Mucosa of stomach (tissue), 1 donor: Measurements from ENCODE around the gene MBNL2.

Experiments
- H3K27me3 ChIP-seq: one replicate; pipeline ENCODE4 v1.7.0; 2013; ENCODE audit warnings: mild to moderate bottlenecking, low read length; ENCODE audit not compliant: control insufficient read depth, insufficient read depth
- H3K36me3 ChIP-seq: one replicate; pipeline ENCODE4 v1.7.0; 2013; ENCODE audit warnings: low read length; ENCODE audit not compliant: control insufficient read depth, insufficient read depth
- H3K4me1 ChIP-seq: one replicate; pipeline ENCODE4 v1.7.0; 2013; ENCODE audit warnings: mild to moderate bottlenecking, low read length; ENCODE audit not compliant: control insufficient read depth, insufficient read depth
- H3K4me3 ChIP-seq: one replicate; pipeline ENCODE4 v1.7.0; 2013; ENCODE audit warnings: low read length
- H3K9ac ChIP-seq: one replicate; pipeline ENCODE4 v1.7.0; 2013; ENCODE audit warnings: mild to moderate bottlenecking, low read length, moderate library complexity
- H3K9me3 ChIP-seq: one replicate; pipeline ENCODE4 v1.7.0; 2013; ENCODE audit warnings: mild to moderate bottlenecking, low read length, moderate library complexity; ENCODE audit not compliant: control insufficient read depth
- donor health status: Pancreatic carcinoma.

Gene MBNL2, protein sequence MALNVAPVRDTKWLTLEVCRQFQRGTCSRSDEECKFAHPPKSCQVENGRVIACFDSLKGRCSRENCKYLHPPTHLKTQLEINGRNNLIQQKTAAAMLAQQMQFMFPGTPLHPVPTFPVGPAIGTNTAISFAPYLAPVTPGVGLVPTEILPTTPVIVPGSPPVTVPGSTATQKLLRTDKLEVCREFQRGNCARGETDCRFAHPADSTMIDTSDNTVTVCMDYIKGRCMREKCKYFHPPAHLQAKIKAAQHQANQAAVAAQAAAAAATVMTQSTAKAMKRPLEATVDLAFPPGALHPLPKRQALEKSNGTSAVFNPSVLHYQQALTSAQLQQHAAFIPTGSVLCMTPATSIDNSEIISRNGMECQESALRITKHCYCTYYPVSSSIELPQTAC

DNA sequence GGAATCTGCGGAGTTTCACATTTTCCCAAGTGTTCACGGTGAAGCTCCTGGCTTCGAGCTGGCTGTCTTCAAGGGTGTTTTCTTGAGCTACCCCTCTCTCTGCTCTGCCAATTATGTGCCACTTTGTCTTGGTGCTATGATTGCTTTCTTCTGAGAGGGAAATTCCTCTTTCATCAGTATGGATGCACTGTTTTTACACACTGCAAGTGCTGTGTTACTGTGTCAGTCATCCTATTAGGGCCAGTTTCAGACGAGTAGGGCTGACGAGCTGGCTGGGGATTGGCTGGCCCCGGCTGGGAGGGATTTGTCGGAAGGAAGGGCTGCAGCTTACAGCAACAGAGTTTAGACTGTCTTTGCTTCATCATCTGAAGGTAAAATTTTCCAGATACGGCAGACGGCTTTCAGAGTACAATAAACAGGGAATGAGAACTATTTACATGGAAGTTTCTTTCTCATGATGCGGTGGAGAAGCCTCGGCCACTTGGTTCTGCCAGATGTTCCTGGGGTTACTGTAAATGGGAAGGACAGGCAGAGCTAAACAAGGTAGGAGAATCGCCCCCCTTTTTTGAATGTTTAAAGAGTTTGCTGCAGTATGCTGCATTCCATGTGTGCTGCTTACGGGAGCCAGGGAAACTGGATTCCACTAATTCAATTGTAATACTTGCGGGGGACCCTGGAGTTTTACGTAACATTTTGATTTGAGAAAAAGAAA, at the start of gene MBNL2:
TSS of gene MBNL2 (plus strand) at position 345 of the 712 bp plus-strand sequence. CDS start 53,903 bp downstream, outside the sequence.
- Histone ChIP-seq H3K9me3 (no peaks in the 10 kb centered on the region), H3K27me3 (no peaks in the 10 kb centered on the region), H3K36me3 (no peaks in the 10 kb centered on the region), H3K9ac (peak within 1 kb of the TSS; percentile 93), H3K4me3 (peak within 1 kb of the TSS; percentile 60), H3K4me1 (peaks cover 34% of the 10 kb centered on the region)

DNA sequence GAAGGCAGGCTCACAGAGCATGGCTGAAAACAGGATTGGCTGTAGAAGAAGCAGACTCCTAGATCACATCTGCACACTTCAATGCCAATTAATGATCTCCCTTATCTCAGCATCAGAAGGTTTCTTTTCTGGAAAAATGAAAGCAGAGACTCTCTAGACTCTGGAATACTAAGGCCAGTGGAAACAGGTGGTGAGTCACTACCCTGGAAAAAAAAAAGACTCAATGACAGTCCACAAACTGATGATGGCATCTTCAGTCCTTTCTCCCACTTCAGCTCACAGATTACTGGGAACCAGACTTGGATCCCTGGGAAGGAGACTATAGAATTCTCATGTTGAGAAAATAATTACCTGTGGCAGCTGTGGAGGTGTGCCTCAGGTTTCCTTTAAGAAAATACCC, 47.5 kb upstream of the MBNL2 start:
- no peaks in the 10 kb centered on the region for H3K9me3 ChIP-seq
- H3K4me1 ChIP-seq = no peaks in the 10 kb centered on the region
- no peak overlapping the region for H3K4me3 ChIP-seq
- no peak overlapping the region for H3K9ac ChIP-seq
- H3K27me3 ChIP-seq = no peaks in the 10 kb centered on the region
- no peaks in the 10 kb centered on the region for H3K36me3 ChIP-seq

DNA sequence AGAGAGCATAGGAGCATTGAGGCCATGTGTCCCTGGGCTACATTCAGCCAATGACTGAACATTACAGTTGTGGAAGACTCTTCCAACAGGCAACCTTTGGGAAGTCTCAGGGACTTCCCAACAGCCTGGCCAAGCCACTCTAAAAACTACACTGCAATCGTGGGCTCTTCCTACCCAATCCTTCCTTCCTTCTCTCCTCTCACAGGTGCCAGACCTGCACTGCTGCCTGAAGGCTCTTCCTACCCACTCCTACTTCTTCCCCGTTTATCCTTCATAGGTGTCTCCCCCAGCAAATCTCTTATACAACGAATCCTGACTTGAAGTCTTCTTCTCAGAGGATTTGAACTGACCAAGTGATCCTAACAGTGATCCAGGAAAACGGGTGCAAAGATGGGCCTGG, 47.1 kb upstream of the MBNL2 start:
- Histone ChIP-seq H3K4me1 (no peaks in the 10 kb centered on the region), H3K27me3 (no peaks in the 10 kb centered on the region), H3K9me3 (no peaks in the 10 kb centered on the region), H3K9ac (no peak overlapping the region), H3K4me3 (no peak overlapping the region), H3K36me3 (no peaks in the 10 kb centered on the region)

DNA sequence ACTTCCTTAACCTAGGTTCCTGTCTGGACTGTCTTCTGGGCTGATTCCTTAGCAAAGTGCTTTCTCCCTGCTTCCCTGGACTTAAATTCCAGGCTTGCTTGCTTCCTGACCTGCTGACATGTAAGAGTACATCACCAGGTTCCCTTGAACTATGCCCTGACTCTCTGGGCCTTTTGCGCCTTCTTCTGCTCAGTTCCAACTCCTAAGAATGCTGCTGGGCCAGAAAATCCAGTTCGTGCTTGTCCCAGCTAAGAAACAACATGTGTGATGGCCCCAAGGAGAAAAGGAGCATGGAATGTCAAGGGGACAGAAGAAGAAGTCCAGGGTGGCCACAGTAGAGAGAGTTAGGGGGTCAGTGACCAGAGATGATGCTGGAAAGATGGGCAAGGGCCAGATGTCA, 42.6 kb upstream of the MBNL2 start:
- no peaks in the 10 kb centered on the region for H3K4me1 ChIP-seq
- H3K4me3 ChIP-seq = no peak overlapping the region
- no peaks in the 10 kb centered on the region for H3K9me3 ChIP-seq
- H3K36me3 ChIP-seq = no peaks in the 10 kb centered on the region
- H3K27me3 ChIP-seq = no peaks in the 10 kb centered on the region
- no peak overlapping the region for H3K9ac ChIP-seq

DNA sequence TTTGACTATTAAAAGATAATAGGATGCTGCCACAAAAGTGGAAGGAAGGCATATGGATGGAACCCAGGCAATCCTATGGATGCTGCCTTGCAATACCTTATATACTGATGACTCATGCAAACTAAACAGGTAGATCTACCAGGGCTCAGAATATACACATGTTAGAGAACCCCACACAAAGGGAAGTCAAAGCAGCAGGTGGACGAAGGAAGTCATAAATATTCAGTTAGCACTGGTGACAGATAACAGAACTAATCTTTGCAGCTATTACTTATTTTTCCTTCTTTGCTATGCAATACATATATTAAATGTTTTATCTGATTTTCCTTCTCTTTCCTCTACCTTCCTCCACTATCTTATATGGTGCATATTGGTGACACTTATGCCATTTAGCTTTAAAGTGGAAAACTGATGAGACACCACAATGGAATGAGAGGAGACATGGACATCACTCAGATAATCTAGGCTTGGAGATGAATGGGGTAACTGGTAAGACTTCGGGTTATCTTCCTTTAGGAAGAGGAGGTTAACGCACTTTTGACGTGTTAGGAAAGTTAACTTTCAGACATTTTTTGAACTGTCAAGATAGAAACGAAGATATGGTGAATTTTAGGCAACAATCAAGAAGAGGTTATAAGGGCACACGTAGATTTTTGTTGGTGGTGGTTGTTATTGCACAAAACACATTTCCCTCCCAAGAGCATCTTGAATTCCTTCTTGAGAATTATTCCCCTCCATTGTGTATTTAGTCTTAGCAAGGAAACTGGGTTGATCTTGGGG, 39.8 kb upstream of the MBNL2 start:
- Histone ChIP-seq H3K9ac (no peak overlapping the region), H3K27me3 (no peaks in the 10 kb centered on the region), H3K4me1 (no peaks in the 10 kb centered on the region), H3K4me3 (no peak overlapping the region), H3K9me3 (no peaks in the 10 kb centered on the region), H3K36me3 (no peaks in the 10 kb centered on the region)

DNA sequence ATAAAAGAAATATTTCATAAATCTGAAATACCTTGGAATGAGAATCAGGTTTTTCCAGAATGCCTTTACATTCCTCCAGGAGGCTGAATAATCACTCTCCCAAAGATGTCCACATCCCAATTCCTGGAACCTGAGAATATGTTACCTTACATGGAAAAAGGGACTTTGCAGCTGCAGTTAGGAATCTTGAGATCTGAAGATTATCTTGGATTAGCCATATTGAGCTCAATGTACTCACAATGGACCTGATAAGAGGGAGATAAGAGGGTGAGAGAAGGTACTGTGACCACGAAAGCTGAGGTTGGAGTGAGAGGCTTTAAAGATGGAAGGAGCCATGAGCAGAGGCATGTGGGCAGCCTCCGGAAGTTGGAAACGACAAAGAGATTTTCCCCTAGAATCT, 36.8 kb upstream of the MBNL2 start:
- Histone ChIP-seq H3K9ac (no peak overlapping the region), H3K9me3 (no peaks in the 10 kb centered on the region), H3K36me3 (no peaks in the 10 kb centered on the region), H3K4me1 (no peaks in the 10 kb centered on the region), H3K27me3 (no peaks in the 10 kb centered on the region), H3K4me3 (no peak overlapping the region)

DNA sequence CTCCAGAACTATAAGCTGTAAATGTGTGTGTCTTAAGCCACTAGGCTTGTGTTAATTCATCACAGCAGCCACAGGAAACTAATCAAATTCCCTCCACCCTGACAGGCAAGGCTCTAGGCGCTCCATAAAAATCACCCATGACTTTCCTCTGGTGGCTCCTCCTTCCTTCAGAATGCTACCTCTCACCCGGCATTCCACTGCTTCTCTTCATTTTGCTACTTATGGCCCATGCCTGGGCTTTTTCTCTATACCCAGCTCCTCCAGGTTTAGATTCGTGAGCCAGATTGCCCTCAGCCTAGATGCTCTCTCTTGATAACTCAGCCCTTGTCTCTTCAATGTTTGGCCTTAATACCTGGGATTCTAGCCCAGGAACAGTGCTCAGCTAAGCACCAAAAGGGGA, 36.4 kb upstream of the MBNL2 start:
- Histone ChIP-seq H3K9me3 (no peaks in the 10 kb centered on the region), H3K9ac (no peak overlapping the region), H3K4me3 (no peak overlapping the region), H3K27me3 (no peaks in the 10 kb centered on the region), H3K4me1 (no peaks in the 10 kb centered on the region), H3K36me3 (no peaks in the 10 kb centered on the region)

DNA sequence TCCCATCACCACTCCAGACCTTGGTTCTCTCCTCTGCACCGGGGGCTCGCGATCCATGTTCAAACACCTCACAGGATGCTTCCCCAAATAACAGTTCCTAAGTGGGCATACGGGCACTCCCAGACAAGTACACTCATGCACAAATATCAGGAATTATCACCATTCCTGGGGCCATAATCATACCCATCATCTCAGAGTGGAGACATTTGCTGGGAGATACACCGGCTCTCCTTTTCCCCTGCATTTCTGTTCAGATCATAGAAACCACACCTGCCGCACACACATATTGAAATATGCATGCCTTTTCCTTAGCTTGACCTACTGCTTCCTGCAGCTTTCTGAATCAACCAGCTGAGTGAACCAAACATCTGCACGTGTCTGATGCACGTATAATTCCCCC, 33.9 kb upstream of the MBNL2 start:
- H3K36me3 ChIP-seq = no peaks in the 10 kb centered on the region
- no peaks in the 10 kb centered on the region for H3K9me3 ChIP-seq
- no peaks in the 10 kb centered on the region for H3K27me3 ChIP-seq
- H3K4me1 ChIP-seq = peaks cover 12% of the 10 kb centered on the region
- no peak overlapping the region for H3K4me3 ChIP-seq
- no peak overlapping the region for H3K9ac ChIP-seq

DNA sequence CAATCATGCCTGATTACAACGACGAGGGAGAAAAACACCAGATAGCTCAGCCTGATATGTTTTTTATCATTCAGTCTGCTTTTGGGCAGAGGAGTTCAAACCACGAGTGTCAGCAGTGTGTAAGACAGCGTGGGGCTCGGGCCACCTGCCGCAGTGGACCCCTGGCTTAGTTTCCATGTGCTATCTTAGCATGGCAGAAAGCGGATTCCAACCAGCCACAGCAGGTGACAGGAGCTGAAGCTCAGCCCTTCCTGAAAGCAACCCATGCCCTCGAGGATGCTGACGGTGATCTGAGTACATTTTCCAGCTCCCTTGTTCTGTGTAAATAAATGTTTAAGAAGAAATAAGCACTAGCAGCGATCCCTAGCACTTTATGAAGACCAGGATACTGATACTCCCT, 32.2 kb upstream of the MBNL2 start:
- Histone ChIP-seq H3K4me3 (no peak overlapping the region), H3K9ac (no peak overlapping the region), H3K9me3 (no peaks in the 10 kb centered on the region), H3K4me1 (peaks cover 23% of the 10 kb centered on the region), H3K36me3 (no peaks in the 10 kb centered on the region), H3K27me3 (no peaks in the 10 kb centered on the region)

DNA sequence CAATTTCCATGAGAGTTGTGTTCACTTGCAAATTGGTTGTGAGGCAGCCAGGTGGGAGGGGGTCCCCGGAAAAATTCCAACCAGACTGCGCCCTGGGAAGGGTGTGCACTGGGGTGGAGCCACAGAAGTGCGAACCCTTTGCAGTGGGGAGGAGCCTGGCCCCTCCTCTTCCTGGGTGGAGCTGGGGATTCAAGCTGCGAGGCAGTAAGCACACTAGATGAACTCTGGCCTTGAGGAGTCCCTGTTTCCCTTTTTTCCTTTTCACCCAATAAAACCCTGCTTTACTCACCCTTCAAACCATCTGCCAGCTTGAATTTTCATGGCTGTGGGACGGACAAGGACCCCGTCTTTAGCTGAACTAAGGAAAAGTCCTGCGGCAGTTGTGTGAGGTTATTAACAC, 31.0 kb upstream of the MBNL2 start:
- Histone ChIP-seq H3K36me3 (no peaks in the 10 kb centered on the region), H3K27me3 (no peaks in the 10 kb centered on the region), H3K4me1 (peaks cover 23% of the 10 kb centered on the region), H3K9me3 (no peaks in the 10 kb centered on the region), H3K9ac (no peak overlapping the region), H3K4me3 (no peak overlapping the region)

DNA sequence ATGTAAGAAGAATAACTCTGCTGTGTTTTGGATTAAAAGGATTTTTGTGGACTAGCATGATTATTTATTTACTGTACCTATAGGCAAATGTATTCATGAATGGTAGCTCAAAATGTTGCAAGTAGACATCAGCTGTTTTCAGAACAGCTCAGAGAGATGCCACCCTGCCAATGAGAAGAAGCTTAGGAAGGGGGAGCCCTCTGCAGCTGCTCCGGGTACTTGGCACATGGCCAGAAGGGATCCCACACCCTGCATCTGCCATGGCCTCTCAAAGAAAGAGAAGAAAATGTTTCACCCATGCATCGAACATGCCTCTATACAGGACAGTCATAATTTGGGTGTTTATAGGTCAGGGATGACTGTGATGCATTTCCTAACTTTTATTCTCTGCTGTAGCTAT, 30.5 kb upstream of the MBNL2 start:
- no peaks in the 10 kb centered on the region for H3K27me3 ChIP-seq
- peaks cover 23% of the 10 kb centered on the region for H3K4me1 ChIP-seq
- H3K9me3 ChIP-seq = no peaks in the 10 kb centered on the region
- H3K36me3 ChIP-seq = no peaks in the 10 kb centered on the region
- no peak overlapping the region for H3K4me3 ChIP-seq
- H3K9ac ChIP-seq = no peak overlapping the region

DNA sequence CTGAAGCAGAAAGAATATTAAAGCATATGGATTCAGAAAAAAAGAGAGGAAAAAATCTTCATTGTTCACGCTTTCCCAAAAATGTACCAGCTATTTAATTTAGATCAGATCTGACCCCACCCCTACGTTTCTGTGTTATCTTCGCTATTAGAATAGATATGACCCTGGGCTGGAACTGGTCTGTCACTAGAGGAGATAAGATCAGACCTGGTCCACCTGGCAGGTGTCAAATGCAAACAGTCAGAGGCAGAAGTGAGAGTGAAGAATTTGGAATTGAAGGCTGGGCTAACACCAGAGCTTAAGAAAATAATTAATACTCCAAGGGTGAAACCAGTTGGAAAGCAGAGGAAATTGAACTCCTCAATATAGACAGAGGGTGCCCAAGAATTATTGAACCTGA, 30.0 kb upstream of the MBNL2 start:
- H3K4me3 ChIP-seq = no peak overlapping the region
- no peaks in the 10 kb centered on the region for H3K27me3 ChIP-seq
- no peak overlapping the region for H3K9ac ChIP-seq
- no peaks in the 10 kb centered on the region for H3K9me3 ChIP-seq
- peaks cover 23% of the 10 kb centered on the region for H3K4me1 ChIP-seq
- H3K36me3 ChIP-seq = no peaks in the 10 kb centered on the region
